ENCODE results near the gene FUS. TPM values are rescaled to one million over a fixed set of nuclear protein-coding genes. Genes with fewer than 3 reads are reported as not detected.

Gene FUS
- total RNA-seq, 2 experiments from 2014 or later = 104 to 953 TPM

DNA sequence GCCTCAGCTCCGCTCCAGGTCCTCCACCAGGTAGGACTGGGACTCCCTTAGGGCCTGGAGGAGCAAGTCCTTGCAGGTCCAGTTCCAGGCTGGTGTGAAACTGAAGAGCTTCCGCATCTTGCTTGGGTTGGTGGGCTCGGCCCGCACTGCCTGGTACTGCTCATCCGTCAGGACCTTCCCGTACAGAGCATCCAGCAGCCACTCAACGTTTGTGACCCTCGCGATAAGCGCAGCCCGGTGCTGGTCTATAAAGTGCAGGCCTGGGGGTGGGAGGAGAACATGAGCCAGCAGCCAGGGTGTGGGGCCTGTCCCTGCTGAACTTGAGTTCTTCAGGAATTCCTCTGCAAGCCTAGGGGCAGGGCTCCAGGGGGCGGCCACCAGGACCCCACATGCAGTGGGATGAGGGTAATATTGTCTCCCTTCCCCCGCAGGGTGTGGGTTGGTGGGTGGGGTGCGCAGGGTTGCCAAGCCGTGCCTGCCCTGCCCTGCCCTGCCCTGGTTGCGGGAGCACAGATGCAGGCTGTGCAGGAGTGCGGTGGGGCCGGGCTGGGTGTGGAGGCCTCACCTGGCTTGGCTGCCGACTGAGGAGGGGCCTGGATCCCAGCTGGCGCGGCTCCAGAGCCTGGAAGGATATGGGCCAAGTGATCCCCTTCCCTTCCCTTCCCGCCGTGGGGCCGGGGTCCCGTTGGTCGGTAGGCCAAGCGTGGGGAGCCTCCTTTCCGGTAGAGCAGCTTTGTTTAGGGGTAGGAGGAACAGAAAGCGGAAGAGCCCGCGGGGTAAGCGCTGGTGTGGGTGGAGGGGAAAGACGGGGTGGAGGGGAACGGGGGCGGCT is 21.9 kb downstream of the FUS start:
- CTCF ChIA-PET (ENCODE audit: unreplicated experiment) = interaction anchor here (0.6 to 1.0 kb wide), 3 partner anchors 12 to 75 kb away, joined by 3 read pairs; partner anchors contain the start of gene TRIM72
- Histone ChIP-seq H3K9me2 (ENCODE audit: insufficient read depth, low read length) (no peaks in the 10 kb centered on the region), H3K4me3 (ENCODE audit: low read depth, low read length, poor library complexity, severe bottlenecking) (peak overlapping the region; percentile 69), H2AFZ (ENCODE audit: low read length) (peak overlapping the region; percentile 41; the same call in 1 of the 2 replicates), H3K27ac (ENCODE audit: low read depth, low read length, poor library complexity, severe bottlenecking) (peak overlapping the region; percentile 37), H3K4me2 (ENCODE audit: low read length) (peak overlapping the region; percentile 77), H3K36me3 (ENCODE audit: insufficient read depth, low read length) (peaks cover 9% of the 10 kb centered on the region), H3K79me2 (ENCODE audit: insufficient read depth, low read depth, low read length) (no peaks in the 10 kb centered on the region), H3K9me3 (ENCODE audit: low read length) (no peaks in the 10 kb centered on the region), H3K4me1 (ENCODE audit: insufficient read depth, low read length, poor library complexity, severe bottlenecking) (peaks cover 46% of the 10 kb centered on the region), H4K20me1 (ENCODE audit: insufficient read depth, low read length) (no peaks in the 10 kb centered on the region)
- POLR2A ChIA-PET = interaction anchor here (0.7 to 2.3 kb wide), 8 partner anchors 12 to 347 kb away, joined by 3 to 10 read pairs (median 4); partner anchors contain the start of genes FUS and TRIM72
- no peak for TF ChIP-seq CTCF (conservative IDR thresholded peaks at IDR 0.05; ENCODE audit: low read length)
- TF ChIP-seq EZH2phosphoT487 (IDR thresholded peaks at IDR 0.05; ENCODE audit: borderline replicate concordance, low read depth, low read length) = no peak
- BruUV-seq (replicated peaks) = TSS peak; percentile 57
- intact Hi-C loops (cut with micrococcal nuclease; ENCODE audit: unreplicated experiment) = loop anchor here (1.0 kb wide), 1 partner anchor 240 kb away; no protein-coding TSS in a partner anchor
- DNase-seq (ENCODE audit: low spot score) = peak; percentile 66

DNA sequence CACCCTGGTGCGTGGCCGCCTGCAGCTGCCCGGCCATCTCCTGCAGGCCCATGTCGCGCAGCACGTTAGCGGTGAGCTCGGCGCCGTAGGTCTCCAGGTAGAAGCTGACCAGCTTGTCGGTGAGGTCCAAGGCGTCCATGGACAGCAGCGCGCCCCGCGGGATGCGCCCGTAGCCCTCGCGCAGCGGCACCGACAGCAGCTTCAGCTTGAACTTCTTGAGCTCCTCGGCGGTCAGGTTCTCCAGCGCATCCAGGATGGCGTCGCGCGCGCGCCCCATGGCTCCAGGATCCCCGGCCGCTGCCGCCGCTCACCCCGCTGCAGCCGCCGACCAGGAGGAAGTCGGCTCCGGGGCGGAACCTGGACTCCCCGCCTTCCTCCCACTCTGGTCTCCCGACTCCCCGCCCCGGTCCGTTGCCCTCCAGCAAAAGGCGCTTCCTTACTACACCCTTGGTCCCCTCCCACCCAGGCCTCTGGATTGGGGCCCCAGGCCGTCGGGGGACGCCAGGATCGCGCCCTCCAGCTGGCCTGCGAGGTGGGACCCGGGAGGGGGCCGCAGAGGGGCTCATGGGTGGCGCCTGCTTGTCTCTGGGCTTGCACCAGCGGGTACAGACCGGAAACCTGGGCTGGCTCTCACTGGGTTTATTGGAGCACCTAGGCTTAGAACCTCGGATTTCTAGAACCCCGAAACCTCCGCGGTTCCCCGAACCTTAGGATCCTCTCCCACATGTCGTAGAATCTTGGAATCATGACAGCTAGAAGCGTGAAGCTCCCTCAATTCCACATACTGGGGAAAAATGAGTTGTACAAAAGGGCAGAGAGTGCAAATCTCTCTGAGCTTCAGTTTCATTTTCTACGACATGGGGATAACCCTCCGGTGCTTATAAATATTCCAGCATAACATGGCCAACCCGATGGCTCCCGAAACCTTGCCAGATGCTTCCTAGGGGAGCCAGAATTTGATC is 22.8 kb downstream of the FUS start, which contains the start of gene PYCARD:
Gene PYCARD, minus strand, starts transcription at position 347 of the 962 bp plus-strand sequence. Its CDS starts 70 bp downstream, at position 277.
- Histone ChIP-seq H3K9me3 (ENCODE audit: low read length) (no peaks in the 10 kb centered on the region), H3K36me3 (ENCODE audit: insufficient read depth, low read length) (peaks cover 4% of the 10 kb centered on the region; the same call in 1 of the 2 replicates), H3K27ac (ENCODE audit: low read depth, low read length, poor library complexity, severe bottlenecking) (peak within 1 kb of the TSS; percentile 37), H3K4me3 (ENCODE audit: low read depth, low read length, poor library complexity, severe bottlenecking) (peak within 1 kb of the TSS; percentile 69), H3K4me2 (ENCODE audit: low read length) (peak within 1 kb of the TSS; percentile 77), H3K9me2 (ENCODE audit: insufficient read depth, low read length) (no peaks in the 10 kb centered on the region), H3K4me1 (ENCODE audit: insufficient read depth, low read length, poor library complexity, severe bottlenecking) (peaks cover 46% of the 10 kb centered on the region), H3K79me2 (ENCODE audit: insufficient read depth, low read depth, low read length) (no peaks in the 10 kb centered on the region), H4K20me1 (ENCODE audit: insufficient read depth, low read length) (no peaks in the 10 kb centered on the region), H2AFZ (ENCODE audit: low read length) (peak within 1 kb of the TSS; percentile 41; the same call in 1 of the 2 replicates)
- intact Hi-C loops (cut with micrococcal nuclease; ENCODE audit: unreplicated experiment) = loop anchor here (1.0 kb wide), 1 partner anchor 239 kb away; no protein-coding TSS in a partner anchor
- DNase-seq (ENCODE audit: low spot score) = peak; percentile 37
- no TSS peak for BruUV-seq (replicated peaks)
- TF ChIP-seq EZH2phosphoT487 (IDR thresholded peaks at IDR 0.05; ENCODE audit: borderline replicate concordance, low read depth, low read length) = no peak
- no peak for TF ChIP-seq CTCF (conservative IDR thresholded peaks at IDR 0.05; ENCODE audit: low read length)
- POLR2A ChIA-PET = interaction anchor here (0.7 to 2.3 kb wide), 5 partner anchors 11 to 348 kb away, joined by 3 to 10 read pairs (median 4); partner anchors contain the start of genes FUS and TRIM72
- CTCF ChIA-PET (ENCODE audit: unreplicated experiment) = interaction anchor here (0.6 to 1.0 kb wide), 2 partner anchors 11 to 18 kb away, joined by 3 read pairs; partner anchors contain the start of gene TRIM72
